ENCODE data around the gene TUBA1B. TPM values are rescaled to one million over a fixed set of nuclear protein-coding genes. Genes with fewer than 3 reads are reported as not detected.
"Not testable (repeated sequence)": the region's sequence is repeated elsewhere in the genome, so short reads cannot be mapped to it uniquely, and the experiment has no call there.

Gene TUBA1B
- total and polyA plus RNA-seq, 12 donors: 117 to 1,374 (median 309) TPM

DNA sequence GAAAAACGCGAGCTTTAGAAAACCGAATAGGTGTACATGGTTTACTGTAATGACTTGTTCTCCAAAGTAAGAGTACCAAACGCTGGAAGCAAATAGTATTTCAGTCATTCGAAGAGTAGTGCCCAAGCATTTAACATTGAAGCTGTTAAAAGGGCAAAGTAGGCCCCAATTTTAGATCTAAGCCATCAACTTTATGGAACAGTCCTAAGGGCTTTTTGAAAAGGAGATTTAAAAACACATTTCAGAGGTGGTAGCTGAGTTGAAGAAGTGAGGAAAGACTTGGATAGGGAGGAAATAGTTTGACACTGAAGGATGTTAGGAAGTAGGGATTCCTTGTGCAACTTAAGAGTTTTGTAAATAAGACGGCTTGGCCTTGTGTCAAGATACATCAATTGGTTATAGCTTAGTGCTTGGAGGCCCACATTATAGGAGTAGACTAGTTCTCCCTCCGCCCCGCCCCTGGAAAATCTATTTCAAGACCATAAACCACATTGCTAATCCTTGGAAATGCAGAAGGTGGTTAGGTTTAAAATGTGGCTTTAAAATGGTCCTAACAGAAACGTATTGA lies 783 bp upstream of the TUBA1B start:
- H3K36me3 ChIP-seq: peaks cover 0 to 30% (median 18%) of the 10 kb centered on the region in 9 donors
- no peaks in the 10 kb centered on the region for H3K9me3 ChIP-seq
- no peak for DNase-seq
- H3K27me3 ChIP-seq: no peaks in the 10 kb centered on the region
- H3K4me3 ChIP-seq: peak overlapping the region; percentile 47 to 98 (median 86)
- intact Hi-C loops (cut with DNase I): loop anchor here (2.0 to 10.0 kb wide), 7 partner anchors 53 to 103 kb away; partner anchors contain the start of genes TUBA1A (in 9 of the 10) and KMT2D (in 1 of the 10)
- peaks cover 4 to 42% (median 31%) of the 10 kb centered on the region in 9 donors for H3K4me1 ChIP-seq
- peak overlapping the region in 9 of 10 donors; percentile 99 to 100 (median 99) for H3K27ac ChIP-seq
- ATAC-seq: no peak
- WGBS, 2 donors: 18 to 24% methylated on average over 9 of the region's 9 CpGs
- TF ChIP-seq, protein P1, sequence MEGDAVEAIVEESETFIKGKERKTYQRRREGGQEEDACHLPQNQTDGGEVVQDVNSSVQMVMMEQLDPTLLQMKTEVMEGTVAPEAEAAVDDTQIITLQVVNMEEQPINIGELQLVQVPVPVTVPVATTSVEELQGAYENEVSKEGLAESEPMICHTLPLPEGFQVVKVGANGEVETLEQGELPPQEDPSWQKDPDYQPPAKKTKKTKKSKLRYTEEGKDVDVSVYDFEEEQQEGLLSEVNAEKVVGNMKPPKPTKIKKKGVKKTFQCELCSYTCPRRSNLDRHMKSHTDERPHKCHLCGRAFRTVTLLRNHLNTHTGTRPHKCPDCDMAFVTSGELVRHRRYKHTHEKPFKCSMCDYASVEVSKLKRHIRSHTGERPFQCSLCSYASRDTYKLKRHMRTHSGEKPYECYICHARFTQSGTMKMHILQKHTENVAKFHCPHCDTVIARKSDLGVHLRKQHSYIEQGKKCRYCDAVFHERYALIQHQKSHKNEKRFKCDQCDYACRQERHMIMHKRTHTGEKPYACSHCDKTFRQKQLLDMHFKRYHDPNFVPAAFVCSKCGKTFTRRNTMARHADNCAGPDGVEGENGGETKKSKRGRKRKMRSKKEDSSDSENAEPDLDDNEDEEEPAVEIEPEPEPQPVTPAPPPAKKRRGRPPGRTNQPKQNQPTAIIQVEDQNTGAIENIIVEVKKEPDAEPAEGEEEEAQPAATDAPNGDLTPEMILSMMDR (IDR thresholded peaks at IDR 0.05): no peak

DNA sequence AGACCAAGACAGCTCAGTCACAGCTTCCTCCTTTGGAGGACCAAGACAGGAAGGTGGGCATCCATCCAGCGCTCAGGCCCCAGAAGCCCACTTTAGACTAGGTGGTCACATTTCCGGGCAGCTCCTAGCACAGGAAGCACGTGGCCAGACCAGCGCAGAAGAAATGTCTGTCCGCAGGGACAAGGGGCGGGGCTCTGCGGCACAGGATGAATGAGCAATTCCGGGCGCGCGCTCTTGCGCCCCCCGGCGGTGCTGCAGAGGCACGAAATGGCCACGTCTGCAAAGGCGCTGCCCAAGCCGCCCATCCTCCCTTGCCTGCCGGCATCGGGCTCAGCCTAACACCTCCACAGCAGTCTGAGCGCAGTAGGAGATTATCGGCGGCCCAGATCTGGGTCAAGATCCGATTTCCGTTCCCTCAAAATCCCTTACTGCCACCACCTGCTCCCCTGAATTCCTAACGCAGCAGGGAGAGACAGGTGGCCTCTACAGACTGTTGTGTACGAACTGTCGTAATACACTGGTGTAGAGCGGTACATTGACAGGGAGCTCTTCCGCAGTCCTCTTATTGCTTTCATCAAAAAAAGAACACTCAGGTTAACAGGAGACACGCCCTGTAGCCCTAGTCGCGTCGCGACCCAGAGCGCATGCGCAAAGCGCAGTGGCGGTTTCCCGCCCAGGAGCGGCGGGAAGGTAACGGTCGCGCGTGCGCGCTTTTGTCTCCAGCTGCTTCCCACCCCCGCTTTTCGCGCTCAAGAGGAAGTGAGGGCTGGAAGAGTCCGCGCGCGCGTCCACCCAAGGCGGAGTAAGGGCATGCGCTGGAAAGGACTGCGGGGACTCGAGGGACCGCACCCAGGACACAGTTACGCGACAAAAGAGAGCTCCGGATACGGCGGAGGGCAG lies 794 bp downstream of the TUBA1B start:
- no peaks in the 10 kb centered on the region for H3K9me3 ChIP-seq
- WGBS, 2 donors: 0 to 1% methylated on average over 66 of the region's 66 CpGs
- peak overlapping the region; percentile 94 to 100 (median 99) for H3K27ac ChIP-seq
- peaks cover 0 to 35% (median 18%) of the 10 kb centered on the region in 9 donors for H3K36me3 ChIP-seq
- ATAC-seq (peak; percentile 86 to 94 (median 90)), DNase-seq (peak; percentile 95)
- H3K4me1 ChIP-seq: peaks cover 4 to 42% (median 31%) of the 10 kb centered on the region in 9 donors
- H3K27me3 ChIP-seq: no peaks in the 10 kb centered on the region
- peak overlapping the region; percentile 66 to 98 (median 86) for H3K4me3 ChIP-seq
- intact Hi-C loops (cut with DNase I): loop anchor here (1.0 to 10.0 kb wide), 9 partner anchors 20 to 104 kb away; partner anchors contain the start of genes TUBA1A (in 10 of the 10), LMBR1L (in 3 of the 10) and KMT2D (in 1 of the 10)
- TF ChIP-seq, protein P1 (IDR thresholded peaks at IDR 0.05): peak; percentile 74 to 98 (median 93)

DNA sequence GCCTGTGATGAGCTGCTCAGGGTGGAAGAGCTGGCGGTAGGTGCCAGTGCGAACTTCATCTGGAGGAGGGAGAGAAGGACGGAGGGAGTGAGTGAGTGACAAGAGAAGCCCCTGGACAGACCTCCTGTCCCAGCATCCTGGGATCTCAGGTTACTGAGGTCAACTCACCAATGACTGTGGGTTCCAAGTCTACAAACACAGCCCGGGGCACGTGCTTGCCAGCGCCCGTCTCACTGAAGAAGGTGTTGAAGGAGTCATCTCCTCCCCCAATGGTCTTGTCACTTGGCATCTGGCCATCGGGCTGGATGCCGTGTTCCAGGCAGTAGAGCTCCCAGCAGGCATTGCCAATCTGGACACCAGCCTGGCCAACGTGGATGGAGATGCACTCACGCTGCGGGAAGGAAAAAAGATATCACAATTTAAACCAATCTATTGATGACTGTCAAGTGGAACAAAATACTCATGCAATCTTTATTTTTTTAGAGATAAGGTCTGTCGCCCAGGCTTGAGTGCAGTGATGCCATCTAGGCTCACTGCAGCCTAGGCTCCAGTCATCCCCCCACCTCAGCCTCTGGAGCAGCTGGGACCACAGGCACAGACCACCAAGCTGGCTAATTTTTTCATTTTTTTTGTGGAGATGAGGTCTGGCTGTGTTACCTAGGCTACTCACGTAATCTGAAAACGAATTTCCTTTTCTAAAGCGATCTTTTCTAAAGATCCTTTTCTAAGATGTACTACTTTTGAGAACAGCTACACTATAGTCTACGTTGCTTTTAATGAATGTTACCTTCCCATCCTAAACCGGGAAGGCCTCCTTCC lies 1.7 kb downstream of the TUBA1B start:
- peaks cover 0 to 35% (median 18%) of the 10 kb centered on the region in 9 donors for H3K36me3 ChIP-seq
- peak overlapping the region in 9 of 10 donors; percentile 99 to 100 (median 99) for H3K27ac ChIP-seq
- no peaks in the 10 kb centered on the region for H3K27me3 ChIP-seq
- peak overlapping the region; percentile 9 to 98 (median 86) for H3K4me3 ChIP-seq
- TF ChIP-seq, protein P1 (IDR thresholded peaks at IDR 0.05): no peak
- no peaks in the 10 kb centered on the region for H3K9me3 ChIP-seq
- ATAC-seq (no peak), DNase-seq (peak in 1 of 2 donors; percentile 50)
- intact Hi-C loops (cut with DNase I): loop anchor here (1.0 to 10.0 kb wide), 10 partner anchors 19 to 105 kb away; partner anchors contain the start of genes TUBA1A (in 10 of the 10), KMT2D (in 5 of the 10), RHEBL1 (in 4 of the 10) and LMBR1L (in 3 of the 10)
- peaks cover 4 to 42% (median 31%) of the 10 kb centered on the region in 9 donors for H3K4me1 ChIP-seq
- 33 to 35% methylated on average over 17 to 18 of the region's 18 CpGs for WGBS, 2 donors

DNA sequence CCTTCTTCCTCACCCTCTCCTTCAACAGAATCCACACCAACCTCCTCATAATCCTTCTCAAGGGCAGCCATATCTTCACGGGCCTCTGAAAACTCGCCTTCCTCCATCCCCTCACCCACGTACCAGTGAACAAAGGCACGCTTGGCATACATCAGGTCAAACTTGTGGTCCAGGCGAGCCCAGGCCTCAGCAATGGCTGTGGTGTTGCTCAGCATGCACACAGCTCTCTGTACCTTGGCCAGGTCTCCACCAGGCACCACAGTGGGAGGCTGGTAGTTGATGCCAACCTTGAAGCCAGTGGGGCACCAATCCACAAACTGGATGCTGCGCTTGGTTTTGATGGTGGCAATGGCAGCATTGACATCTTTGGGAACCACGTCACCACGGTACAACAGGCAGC lies 3.2 kb downstream of the TUBA1B start:
- H3K4me3 ChIP-seq, H3K9me3 ChIP-seq, H3K27ac ChIP-seq, H3K27me3 ChIP-seq, ATAC-seq, DNase-seq: not testable (repeated sequence)
- peaks cover 4 to 33% (median 27%) of the 10 kb centered on the region in 9 donors for H3K4me1 ChIP-seq
- intact Hi-C loops (cut with DNase I): loop anchor here in 4 of 10 donors (10.0 kb wide), 1 partner anchor 63 kb away; the partner anchor contains the start of genes KMT2D (in 4 of the 4) and RHEBL1 (in 4 of the 4)
- 93 to 95% methylated on average over 7 of the region's 8 CpGs for WGBS, 2 donors
- peaks cover 0 to 35% (median 18%) of the 10 kb centered on the region in 9 donors for H3K36me3 ChIP-seq

Data from heart right ventricle (tissue), 16 donors.